Activated CD4-positive, alpha-beta memory T cell treated with anti-CD3 and anti-CD28 coated beads, Interleukin-2, amount 10 ng/mL, durations not matched to agents 7 days and 5 days (primary cell): ENCODE measurements around the gene TRIM34. TPM values are rescaled to one million over a fixed set of nuclear protein-coding genes. Genes with fewer than 3 reads are reported as not detected.
"Not testable (repeated sequence)": the region's sequence is repeated elsewhere in the genome, so short reads cannot be mapped to it uniquely, and the experiment has no call there.

Experiments used
- CTCF ChIA-PET: fragments of 350-600 bp; sonication (Branson Sonifier 250); formaldehyde crosslinking; loops from one replicate; lab custom pipeline; 2021; ENCODE audit warnings: antibody characterized with exemption, inconsistent platforms; lab: Charles Lee
- POLR2A ChIA-PET: fragments of 350-600 bp; sonication (Branson Sonifier 250); formaldehyde crosslinking; loops from one replicate; lab custom pipeline; 2021; ENCODE audit warnings: antibody characterized with exemption; lab: Charles Lee
- DNase-seq: peaks from one replicate; pipeline ENCODE4 v3.0.0-alpha.2; 2020
- H3K27ac Mint-ChIP-seq: one replicate; pipeline ENCODE4 v1.8.0; 2021; ENCODE audit warnings: mild to moderate bottlenecking, mixed read lengths
- H3K27me3 Mint-ChIP-seq: one replicate; pipeline ENCODE4 v1.8.0; 2021; ENCODE audit warnings: mixed read lengths
- H3K36me3 Mint-ChIP-seq: one replicate; pipeline ENCODE4 v1.8.0; 2021; ENCODE audit warnings: low read depth, mixed read lengths
- H3K4me1 Mint-ChIP-seq: one replicate; pipeline ENCODE4 v1.8.0; 2021; ENCODE audit warnings: mixed read lengths
- H3K4me3 Mint-ChIP-seq: one replicate; pipeline ENCODE4 v1.8.0; 2021; ENCODE audit warnings: mild to moderate bottlenecking, mixed read lengths
- H3K9me3 Mint-ChIP-seq: one replicate; pipeline ENCODE4 v1.8.0; 2021; ENCODE audit warnings: mixed read lengths
- total RNA-seq, 2 experiments: library from RNA; stranded (reverse); gene quantifications; one replicate each; pipeline ENCODE4 v1.2.3, GENCODE V29; 2021

TRIM34 gene
- total RNA-seq, 2 experiments from 2014 or later: 18.2 to 19.8 TPM

DNA sequence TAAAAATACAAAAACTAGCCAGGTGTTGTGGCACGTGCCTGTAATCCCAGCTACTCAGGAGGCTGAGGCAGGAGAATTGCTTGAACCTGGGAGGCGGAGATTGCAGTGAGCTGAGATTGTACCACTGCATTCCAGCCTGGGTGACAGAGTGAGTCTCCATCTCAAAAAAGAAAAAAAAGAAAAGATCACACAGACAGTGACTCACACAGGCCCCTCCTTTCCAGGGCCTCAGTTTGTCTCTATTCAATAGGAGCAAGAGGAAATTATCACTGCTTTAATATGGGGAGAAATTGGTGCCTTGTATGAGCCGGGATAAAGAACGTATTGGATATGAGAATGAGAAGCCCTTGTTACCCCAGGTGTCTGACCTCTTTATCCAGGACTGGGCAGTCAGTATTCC, 22.0 kb upstream of the TRIM34 start:
- H3K4me3 Mint-ChIP-seq, H3K9me3 Mint-ChIP-seq, DNase-seq, POLR2A ChIA-PET, H3K36me3 Mint-ChIP-seq, H3K27ac Mint-ChIP-seq, H3K27me3 Mint-ChIP-seq, H3K4me1 Mint-ChIP-seq: not testable (repeated sequence)
- CTCF ChIA-PET: interaction anchor here (0.6 to 1.1 kb wide), 2 partner anchors 90 to 102 kb away, joined by 3 read pairs; no protein-coding TSS in a partner anchor

DNA sequence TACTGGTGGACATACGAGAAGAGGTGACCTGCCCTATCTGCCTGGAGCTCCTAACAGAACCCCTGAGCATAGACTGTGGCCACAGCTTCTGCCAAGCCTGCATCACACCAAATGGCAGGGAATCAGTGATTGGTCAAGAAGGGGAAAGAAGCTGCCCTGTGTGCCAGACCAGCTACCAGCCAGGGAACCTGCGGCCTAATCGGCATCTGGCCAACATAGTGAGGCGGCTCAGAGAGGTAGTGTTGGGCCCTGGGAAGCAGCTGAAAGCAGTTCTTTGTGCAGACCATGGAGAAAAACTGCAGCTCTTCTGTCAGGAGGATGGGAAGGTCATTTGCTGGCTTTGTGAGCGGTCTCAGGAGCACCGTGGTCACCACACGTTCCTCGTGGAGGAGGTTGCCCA, 21.5 kb upstream of the TRIM34 start:
- no peaks in the 10 kb centered on the region for H3K27me3 Mint-ChIP-seq
- H3K9me3 Mint-ChIP-seq: no peaks in the 10 kb centered on the region
- CTCF ChIA-PET: interaction anchor here (0.6 to 1.3 kb wide), 3 partner anchors 90 to 202 kb away, joined by 3 read pairs; no protein-coding TSS in a partner anchor
- DNase-seq: no peak
- H3K4me3 Mint-ChIP-seq: no peak overlapping the region
- no peak overlapping the region for H3K27ac Mint-ChIP-seq
- H3K36me3 Mint-ChIP-seq: no peaks in the 10 kb centered on the region
- no peaks in the 10 kb centered on the region for H3K4me1 Mint-ChIP-seq
- POLR2A ChIA-PET: no interaction called here

GRCh38 chr11:5604896-5605295, 19.9 kb upstream of the TRIM34 start:
- no peak for DNase-seq
- H3K27me3 Mint-ChIP-seq: no peaks in the 10 kb centered on the region
- ChIA-PET CTCF (interaction anchor here (1.5 kb wide), 1 partner anchor 13 kb away, joined by 3 read pairs; no protein-coding TSS in a partner anchor), POLR2A (interaction anchor here (1.6 kb wide), 1 partner anchor 20 kb away, joined by 4 read pairs; the partner anchor contains the start of gene TRIM34)
- H3K27ac Mint-ChIP-seq: no peak overlapping the region
- peaks cover 1% of the 10 kb centered on the region for H3K4me1 Mint-ChIP-seq
- H3K36me3 Mint-ChIP-seq: no peaks in the 10 kb centered on the region
- H3K9me3 Mint-ChIP-seq: no peaks in the 10 kb centered on the region
- no peak overlapping the region for H3K4me3 Mint-ChIP-seq

GRCh38 chr11:5605849-5606248, 19.0 kb upstream of the TRIM34 start:
- no peak overlapping the region for H3K4me3 Mint-ChIP-seq
- CTCF ChIA-PET: interaction anchor here (1.5 kb wide), 2 partner anchors 14 to 17 kb away, joined by 3 read pairs; no protein-coding TSS in a partner anchor
- H3K36me3 Mint-ChIP-seq: no peaks in the 10 kb centered on the region
- no peak for DNase-seq
- H3K4me1 Mint-ChIP-seq: peaks cover 9% of the 10 kb centered on the region
- POLR2A ChIA-PET: interaction anchor here (1.6 kb wide), 1 partner anchor 19 kb away, joined by 4 read pairs; the partner anchor contains the start of gene TRIM34
- no peaks in the 10 kb centered on the region for H3K9me3 Mint-ChIP-seq
- H3K27me3 Mint-ChIP-seq: no peaks in the 10 kb centered on the region
- no peak overlapping the region for H3K27ac Mint-ChIP-seq

- ChIA-PET CTCF (interaction anchor here (0.7 kb wide), 1 partner anchor 11 kb away, joined by 3 read pairs; no protein-coding TSS in a partner anchor), POLR2A (no interaction called here)
- Mint-ChIP-seq H3K27me3 (no peaks in the 10 kb centered on the region), H3K4me1 (peaks cover 10% of the 10 kb centered on the region), H3K27ac (no peak overlapping the region), H3K9me3 (no peaks in the 10 kb centered on the region), H3K36me3 (no peaks in the 10 kb centered on the region), H3K4me3 (no peak overlapping the region)
- no peak for DNase-seq
These were observed 16.0 kb upstream of the TRIM34 start for GRCh38 chr11:5608808-5609207.

DNA sequence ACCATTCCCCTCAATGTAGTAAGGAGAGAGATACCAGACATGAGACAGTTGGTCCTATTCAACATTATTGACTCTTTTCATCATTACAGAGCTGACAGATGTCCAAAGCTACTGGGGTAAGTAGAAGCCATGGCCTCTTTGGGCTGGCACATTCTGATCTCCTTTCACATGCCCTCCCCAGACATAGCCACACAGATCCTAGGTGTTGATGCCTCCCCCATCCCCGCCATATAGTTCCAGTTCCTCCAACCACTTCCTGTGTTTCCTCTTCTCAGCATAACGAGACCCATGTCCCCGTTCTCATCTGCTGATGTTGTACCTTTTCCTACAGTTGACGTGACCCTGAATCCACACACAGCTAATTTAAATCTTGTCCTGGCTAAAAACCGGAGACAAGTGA, 14.4 kb upstream of the TRIM34 start:
- POLR2A ChIA-PET: no interaction called here
- no peaks in the 10 kb centered on the region for H3K36me3 Mint-ChIP-seq
- H3K4me3 Mint-ChIP-seq: no peak overlapping the region
- no peak for DNase-seq
- no peaks in the 10 kb centered on the region for H3K9me3 Mint-ChIP-seq
- H3K27ac Mint-ChIP-seq: no peak overlapping the region
- H3K27me3 Mint-ChIP-seq: peaks cover 3% of the 10 kb centered on the region
- CTCF ChIA-PET: no interaction called here
- H3K4me1 Mint-ChIP-seq: peaks cover 10% of the 10 kb centered on the region

DNA sequence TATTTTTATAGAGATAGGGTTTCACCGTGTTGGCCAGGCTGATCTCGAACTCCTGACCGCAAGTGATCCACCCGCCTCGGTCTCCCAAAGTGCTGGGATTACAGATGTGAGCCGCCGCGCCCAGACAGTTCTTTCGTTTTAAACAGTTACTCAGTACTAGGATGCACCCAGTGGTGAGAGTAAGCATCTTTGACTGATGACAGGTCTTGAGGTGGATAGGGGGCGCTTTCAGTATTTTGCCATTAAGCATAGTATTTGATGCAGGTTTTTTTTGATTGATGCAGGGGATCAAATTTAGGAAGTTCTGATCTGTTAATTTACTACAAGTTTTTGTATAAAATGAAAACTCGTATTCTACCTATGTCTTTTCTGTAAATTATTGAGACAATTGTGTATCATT, 13.2 kb upstream of the TRIM34 start:
- Mint-ChIP-seq H3K27ac (no peak overlapping the region), H3K4me1 (peaks cover 10% of the 10 kb centered on the region), H3K27me3 (peaks cover 3% of the 10 kb centered on the region), H3K4me3 (no peak overlapping the region), H3K9me3 (no peaks in the 10 kb centered on the region), H3K36me3 (no peaks in the 10 kb centered on the region)
- no peak for DNase-seq
- POLR2A ChIA-PET: no interaction called here
- CTCF ChIA-PET: no interaction called here

DNA sequence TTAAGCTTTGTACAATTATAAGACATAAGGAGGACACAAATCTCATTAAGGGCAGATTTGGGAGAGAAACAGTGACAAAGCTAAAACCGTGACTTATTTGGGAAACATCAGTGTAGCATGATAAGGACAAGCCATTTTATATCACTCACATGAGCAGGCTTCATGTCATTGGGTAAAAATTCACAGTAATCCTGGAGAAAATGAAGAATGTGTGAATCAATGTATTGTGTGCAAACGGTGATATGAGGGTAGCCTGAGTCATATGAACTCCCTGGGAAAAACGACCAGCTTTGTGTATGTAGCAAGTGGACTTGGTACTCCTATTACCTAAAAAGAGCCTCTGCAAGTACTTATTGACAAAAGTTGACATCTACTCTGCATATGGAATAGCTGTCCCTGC, 6.0 kb upstream of the TRIM34 start:
- H3K27ac Mint-ChIP-seq: no peak overlapping the region
- CTCF ChIA-PET: no interaction called here
- POLR2A ChIA-PET: interaction anchor here (1.6 kb wide), 1 partner anchor 16 kb away, joined by 4 read pairs; no protein-coding TSS in a partner anchor

DNA sequence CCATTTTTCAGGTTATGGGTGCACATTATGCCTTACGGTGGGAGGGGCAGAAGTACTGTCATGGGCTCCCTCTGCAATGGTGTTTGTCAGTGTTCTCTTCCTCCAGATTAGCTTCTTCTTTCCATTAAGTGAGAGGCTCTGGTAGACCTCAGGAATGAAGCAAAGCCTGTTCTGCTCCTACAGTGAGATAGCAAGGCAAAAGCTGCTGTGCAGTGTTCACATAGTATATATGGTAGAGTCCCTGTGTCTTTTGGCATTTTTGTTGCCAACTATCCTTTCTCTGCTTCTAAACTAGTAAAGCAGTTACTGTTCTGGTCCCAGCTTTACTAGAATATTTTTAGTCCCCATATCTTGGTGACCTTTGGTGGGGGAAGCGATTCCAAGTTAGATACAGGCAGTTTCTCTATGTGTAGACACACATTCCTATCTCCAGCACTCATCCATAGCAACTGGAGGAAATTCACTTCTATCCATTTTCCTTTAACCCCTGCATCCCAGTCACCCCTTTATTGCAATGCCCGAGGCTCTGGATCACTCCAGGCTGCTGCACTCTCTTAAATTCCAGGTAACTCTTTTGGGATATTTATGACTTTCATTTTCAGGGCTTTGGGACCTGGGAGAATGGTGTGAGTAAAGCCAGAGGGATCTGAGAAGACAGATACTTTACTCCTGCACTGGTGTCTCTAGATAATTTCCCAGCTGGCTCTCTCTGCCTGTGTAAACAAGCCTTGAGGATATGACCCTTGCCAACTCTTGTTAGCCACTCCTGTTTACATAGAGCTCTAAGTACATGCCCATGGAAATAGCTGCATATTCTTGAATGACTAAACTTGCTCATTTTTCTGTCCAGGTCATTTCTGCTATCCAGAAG, 3.9 kb upstream of the TRIM34 start:
- peaks cover 16% of the 10 kb centered on the region for H3K4me1 Mint-ChIP-seq
- DNase-seq: no peak
- no peak overlapping the region for H3K4me3 Mint-ChIP-seq
- POLR2A ChIA-PET: interaction anchor here (1.6 kb wide), 1 partner anchor 14 kb away, joined by 4 read pairs; no protein-coding TSS in a partner anchor
- CTCF ChIA-PET: interaction anchor here (1.0 kb wide), 1 partner anchor 21 kb away, joined by 3 read pairs; no protein-coding TSS in a partner anchor
- no peaks in the 10 kb centered on the region for H3K27me3 Mint-ChIP-seq
- no peak overlapping the region for H3K27ac Mint-ChIP-seq
- no peaks in the 10 kb centered on the region for H3K9me3 Mint-ChIP-seq
- peaks cover 3% of the 10 kb centered on the region for H3K36me3 Mint-ChIP-seq

More for the DNA sequence above, 6.0 kb upstream of the TRIM34 start:
- Mint-ChIP-seq H3K36me3 (peaks cover 3% of the 10 kb centered on the region), H3K4me3 (no peak overlapping the region), H3K27me3 (peaks cover 3% of the 10 kb centered on the region), H3K4me1 (peaks cover 7% of the 10 kb centered on the region), H3K9me3 (no peaks in the 10 kb centered on the region)
- no peak for DNase-seq

- no peak for DNase-seq
- Mint-ChIP-seq H3K27me3 (no peaks in the 10 kb centered on the region), H3K36me3 (peaks cover 6% of the 10 kb centered on the region), H3K9me3 (no peaks in the 10 kb centered on the region), H3K4me3 (no peak overlapping the region), H3K27ac (no peak overlapping the region), H3K4me1 (peaks cover 23% of the 10 kb centered on the region)
- ChIA-PET CTCF (no interaction called here), POLR2A (interaction anchor here (1.1 kb wide), 1 partner anchor 62 kb away, joined by 3 read pairs; no protein-coding TSS in a partner anchor)
These were observed 3.2 kb upstream of the TRIM34 start for GRCh38 chr11:5621580-5621979.

GRCh38 chr11:5622802-5623201, 2.0 kb upstream of the TRIM34 start:
- H3K36me3 Mint-ChIP-seq: peaks cover 15% of the 10 kb centered on the region
- no peaks in the 10 kb centered on the region for H3K27me3 Mint-ChIP-seq
- H3K9me3 Mint-ChIP-seq: no peaks in the 10 kb centered on the region
- H3K4me1 Mint-ChIP-seq: peaks cover 35% of the 10 kb centered on the region
- POLR2A ChIA-PET: no interaction called here
- H3K27ac Mint-ChIP-seq: no peak overlapping the region
- peak overlapping the region; percentile 10 for H3K4me3 Mint-ChIP-seq
- CTCF ChIA-PET: no interaction called here
- DNase-seq: no peak

- Mint-ChIP-seq H3K9me3 (peaks cover 3% of the 10 kb centered on the region), H3K4me3 (peak overlapping the region; percentile 90), H3K36me3 (peaks cover 25% of the 10 kb centered on the region), H3K27me3 (no peaks in the 10 kb centered on the region), H3K4me1 (peaks cover 48% of the 10 kb centered on the region), H3K27ac (peak overlapping the region; percentile 89)
- ChIA-PET POLR2A (interaction anchor here (1.3 to 4.2 kb wide), 5 partner anchors 11 to 70 kb away, joined by 3 to 25 read pairs (median 4); partner anchors contain the start of genes TRIM22 and TRIM5), CTCF (interaction anchor here (1.0 kb wide), 1 partner anchor 765 kb away, joined by 3 read pairs; the partner anchor contains the start of gene SMPD1)
- no peak for DNase-seq
These were observed 480 bp downstream of the TRIM34 start for GRCh38 chr11:5625281-5625680.

- Mint-ChIP-seq H3K36me3 (peaks cover 31% of the 10 kb centered on the region), H3K27me3 (no peaks in the 10 kb centered on the region), H3K27ac (peak overlapping the region; percentile 49), H3K9me3 (peaks cover 3% of the 10 kb centered on the region), H3K4me3 (peak overlapping the region; percentile 90), H3K4me1 (peaks cover 50% of the 10 kb centered on the region)
- ChIA-PET POLR2A (interaction anchor here (4.2 kb wide), 1 partner anchor 58 kb away, joined by 25 read pairs; the partner anchor contains the start of gene TRIM5), CTCF (interaction anchor here (0.7 kb wide), 1 partner anchor 116 kb away, joined by 3 read pairs; no protein-coding TSS in a partner anchor)
- no peak for DNase-seq
These were observed 1.4 kb downstream of the TRIM34 start for GRCh38 chr11:5626196-5626595.
